ENCODE results near the gene GPR158. TPM values are rescaled to one million over a fixed set of nuclear protein-coding genes. Genes with fewer than 3 reads are reported as not detected.

The GPR158 gene
- total and polyA plus RNA-seq, 7 donors: 0.01 to 0.19 (median 0.06) TPM; not detected in 4

DNA sequence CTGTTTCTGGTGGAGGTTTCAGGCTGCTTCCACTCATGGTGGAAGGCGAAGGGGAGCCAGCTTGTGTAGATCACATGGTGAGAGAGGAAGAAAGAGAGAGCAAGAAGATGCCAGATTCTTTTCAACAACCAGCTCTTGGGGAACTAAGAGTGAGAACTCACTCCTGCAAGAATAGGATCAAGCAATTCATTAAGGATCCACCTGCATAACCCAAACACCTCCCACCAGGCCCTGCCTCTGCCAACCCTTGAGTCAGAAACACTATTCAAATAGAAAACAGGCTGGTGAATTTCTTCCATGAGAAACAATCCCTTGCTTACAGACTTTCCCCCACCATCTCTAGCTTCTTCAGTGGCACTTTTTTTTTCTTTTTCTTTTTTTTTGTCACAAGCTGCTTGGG lies 317.2 kb downstream of the GPR158 start:
- Histone ChIP-seq H3K4me3 (no peak overlapping the region), H3K36me3 (ENCODE audit: insufficient read depth in 1 of 2, low read depth in 1 of 2) (no peaks in the 10 kb centered on the region), H3K4me1 (no peaks in the 10 kb centered on the region), H3K27me3 (ENCODE audit: insufficient read depth in 3 of 3, low read length in 2 of 3) (no peaks in the 10 kb centered on the region), H3K9me3 (no peaks in the 10 kb centered on the region), H3K27ac (no peak overlapping the region)
- TF ChIP-seq, protein P1, sequence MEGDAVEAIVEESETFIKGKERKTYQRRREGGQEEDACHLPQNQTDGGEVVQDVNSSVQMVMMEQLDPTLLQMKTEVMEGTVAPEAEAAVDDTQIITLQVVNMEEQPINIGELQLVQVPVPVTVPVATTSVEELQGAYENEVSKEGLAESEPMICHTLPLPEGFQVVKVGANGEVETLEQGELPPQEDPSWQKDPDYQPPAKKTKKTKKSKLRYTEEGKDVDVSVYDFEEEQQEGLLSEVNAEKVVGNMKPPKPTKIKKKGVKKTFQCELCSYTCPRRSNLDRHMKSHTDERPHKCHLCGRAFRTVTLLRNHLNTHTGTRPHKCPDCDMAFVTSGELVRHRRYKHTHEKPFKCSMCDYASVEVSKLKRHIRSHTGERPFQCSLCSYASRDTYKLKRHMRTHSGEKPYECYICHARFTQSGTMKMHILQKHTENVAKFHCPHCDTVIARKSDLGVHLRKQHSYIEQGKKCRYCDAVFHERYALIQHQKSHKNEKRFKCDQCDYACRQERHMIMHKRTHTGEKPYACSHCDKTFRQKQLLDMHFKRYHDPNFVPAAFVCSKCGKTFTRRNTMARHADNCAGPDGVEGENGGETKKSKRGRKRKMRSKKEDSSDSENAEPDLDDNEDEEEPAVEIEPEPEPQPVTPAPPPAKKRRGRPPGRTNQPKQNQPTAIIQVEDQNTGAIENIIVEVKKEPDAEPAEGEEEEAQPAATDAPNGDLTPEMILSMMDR (IDR thresholded peaks at IDR 0.05): no peak
- ATAC-seq (no peak), DNase-seq (no peak)
- intact Hi-C loops (cut with DNase I): no loop called here
- WGBS, 3 donors: 67 to 94% (median 89%) methylated on average over 1 of the region's 1 CpG

DNA sequence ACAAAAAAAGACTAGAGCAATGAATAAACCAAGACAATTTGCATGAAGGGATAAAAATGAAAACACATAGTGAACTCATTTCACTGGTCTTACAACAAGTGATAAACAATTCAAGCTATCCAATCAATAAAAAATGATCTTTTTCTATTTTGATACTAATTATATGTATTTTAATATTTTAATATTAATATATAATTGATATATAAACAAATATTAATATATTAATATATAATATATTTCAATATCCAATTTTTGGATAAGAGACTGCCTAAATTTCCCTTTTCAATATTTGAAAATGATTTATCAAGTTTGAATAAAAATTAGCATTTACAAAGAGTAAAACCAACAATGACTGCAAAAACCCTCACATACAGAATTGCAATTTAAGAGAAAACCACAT lies 317.9 kb downstream of the GPR158 start:
- H3K9me3 ChIP-seq: no peaks in the 10 kb centered on the region
- H3K4me1 ChIP-seq: no peaks in the 10 kb centered on the region
- H3K27ac ChIP-seq: no peak overlapping the region
- TF ChIP-seq, protein P1 (IDR thresholded peaks at IDR 0.05): no peak
- no peaks in the 10 kb centered on the region for H3K27me3 ChIP-seq (ENCODE audit: insufficient read depth in 3 of 3, low read length in 2 of 3)
- H3K36me3 ChIP-seq (ENCODE audit: insufficient read depth in 1 of 2, low read depth in 1 of 2): no peaks in the 10 kb centered on the region
- intact Hi-C loops (cut with DNase I): no loop called here
- DNase-seq: no peak
- no peak overlapping the region for H3K4me3 ChIP-seq
- ATAC-seq: no peak

GRCh38 chr10:25493122-25493893 lies 318.5 kb downstream of the GPR158 start:
- H3K27ac ChIP-seq: no peak overlapping the region
- H3K27me3 ChIP-seq (ENCODE audit: insufficient read depth in 3 of 3, low read length in 2 of 3): no peaks in the 10 kb centered on the region
- WGBS, 3 donors: 46 to 62% (median 50%) methylated on average over 4 of the region's 4 CpGs
- no peaks in the 10 kb centered on the region for H3K4me1 ChIP-seq
- TF ChIP-seq, protein P1 (IDR thresholded peaks at IDR 0.05): no peak
- ATAC-seq (no peak), DNase-seq (no peak)
- intact Hi-C loops (cut with DNase I): no loop called here
- no peak overlapping the region for H3K4me3 ChIP-seq
- no peaks in the 10 kb centered on the region for H3K36me3 ChIP-seq (ENCODE audit: insufficient read depth in 1 of 2, low read depth in 1 of 2)
- H3K9me3 ChIP-seq: no peaks in the 10 kb centered on the region

DNA sequence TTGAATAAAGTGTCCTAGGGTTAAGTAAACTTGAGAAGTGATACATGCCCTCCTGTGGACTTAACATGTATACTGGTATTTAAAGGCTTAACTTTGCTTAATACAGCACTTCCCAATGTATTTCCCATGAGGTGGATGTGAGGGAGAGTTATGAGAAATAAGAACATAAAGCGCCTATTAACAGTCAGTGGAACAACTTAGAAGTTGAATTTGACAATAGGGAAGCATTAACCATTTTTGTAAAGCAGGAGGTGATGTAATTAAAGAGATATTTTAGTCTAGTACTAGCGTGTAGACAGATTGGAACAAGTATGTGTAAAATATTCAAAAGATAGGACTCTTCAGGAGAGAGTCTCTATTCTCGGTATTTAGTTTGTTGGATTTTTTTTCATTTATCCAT lies 322.4 kb downstream of the GPR158 start:
- H3K27me3 ChIP-seq (ENCODE audit: insufficient read depth in 3 of 3, low read length in 2 of 3): no peaks in the 10 kb centered on the region
- H3K36me3 ChIP-seq (ENCODE audit: insufficient read depth in 1 of 2, low read depth in 1 of 2): no peaks in the 10 kb centered on the region
- H3K27ac ChIP-seq: no peak overlapping the region
- ATAC-seq: no peak
- 64 to 73% (median 70%) methylated on average over 3 of the region's 3 CpGs for WGBS, 3 donors
- intact Hi-C loops (cut with DNase I): no loop called here
- no peaks in the 10 kb centered on the region for H3K4me1 ChIP-seq
- DNase-seq: no peak
- H3K9me3 ChIP-seq: no peaks in the 10 kb centered on the region
- TF ChIP-seq, protein P1 (IDR thresholded peaks at IDR 0.05): no peak
- H3K4me3 ChIP-seq: no peak overlapping the region

- Histone ChIP-seq H3K27me3 (ENCODE audit: insufficient read depth in 3 of 3, low read length in 2 of 3) (no peaks in the 10 kb centered on the region), H3K9me3 (no peaks in the 10 kb centered on the region), H3K4me1 (no peaks in the 10 kb centered on the region), H3K4me3 (no peak overlapping the region), H3K36me3 (ENCODE audit: insufficient read depth in 1 of 2, low read depth in 1 of 2) (no peaks in the 10 kb centered on the region), H3K27ac (no peak overlapping the region)
- intact Hi-C loops (cut with DNase I): no loop called here
- no peak for ATAC-seq
- DNase-seq: no peak
- TF ChIP-seq, protein P1 (IDR thresholded peaks at IDR 0.05): no peak
- 69 to 76% (median 76%) methylated on average over 5 of the region's 5 CpGs for WGBS, 3 donors
These were observed 323.8 kb downstream of the GPR158 start for GRCh38 chr10:25498645-25499044.

Data from psoas muscle (tissue), 8 donors.